ENCODE data around the gene AFAP1L1.

The AFAP1L1 gene

GRCh38 chr5:149319174-149319573 is 47.5 kb downstream of the AFAP1L1 start:
- TF ChIP-seq POU6F1 (CRISPR knock-in tag; IDR thresholded peaks at IDR 0.05; ENCODE audit: borderline replicate concordance, low read depth) (no peak), ESRRG (CRISPR knock-in tag; IDR thresholded peaks at IDR 0.05) (no peak), TOX (CRISPR knock-in tag; IDR thresholded peaks at IDR 0.05; ENCODE audit: borderline replicate concordance) (no peak), ZC3H10 (CRISPR knock-in tag; IDR thresholded peaks at IDR 0.05) (no peak), CSDC2 (CRISPR knock-in tag; IDR thresholded peaks at IDR 0.05) (no peak), PPARA (CRISPR knock-in tag; IDR thresholded peaks at IDR 0.05; ENCODE audit: borderline replicate concordance) (no peak), CREB5 (CRISPR knock-in tag; IDR thresholded peaks at IDR 0.05; ENCODE audit: low read depth) (no peak), PATZ1 (CRISPR knock-in tag; IDR thresholded peaks at IDR 0.05; ENCODE audit: borderline replicate concordance) (no peak), ISL1 (CRISPR knock-in tag; IDR thresholded peaks at IDR 0.05) (no peak)
- ATAC-seq = no peak

- TF ChIP-seq TSHZ2 (CRISPR knock-in tag; IDR thresholded peaks at IDR 0.05) = peak; percentile 78; the same call in 1 of the 2 replicates
- 0 out of 2 replicates have a peak, but pooled peaks have one; percentile 15 for TF ChIP-seq ISL1 (CRISPR knock-in tag; IDR thresholded peaks at IDR 0.05)
- no peak for TF ChIP-seq OSR1 (CRISPR knock-in tag; IDR thresholded peaks at IDR 0.05)
- TF ChIP-seq GLIS3 (CRISPR knock-in tag; IDR thresholded peaks at IDR 0.05) = 0 out of 2 replicates have a peak, but pooled peaks have one; percentile 27
- no peak for TF ChIP-seq CSDC2 (CRISPR knock-in tag; IDR thresholded peaks at IDR 0.05)
- no peak for TF ChIP-seq TOX (CRISPR knock-in tag; IDR thresholded peaks at IDR 0.05; ENCODE audit: borderline replicate concordance)
- 0 out of 2 replicates have a peak, but pooled peaks have one; percentile 53 for TF ChIP-seq ZFP3 (CRISPR knock-in tag; IDR thresholded peaks at IDR 0.05)
- no peak for TF ChIP-seq ESRRG (CRISPR knock-in tag; IDR thresholded peaks at IDR 0.05)
- peak; percentile 97 for ATAC-seq
Measured at GRCh38 chr5:149320791-149321330, 49.2 kb downstream of the AFAP1L1 start.

- no peak for ATAC-seq
- TF ChIP-seq ZNF8 (CRISPR knock-in tag; IDR thresholded peaks at IDR 0.05) (no peak), ZNF565 (CRISPR knock-in tag; conservative IDR thresholded peaks at IDR 0.05; ENCODE audit: low read depth) (no peak), ZC3H10 (CRISPR knock-in tag; IDR thresholded peaks at IDR 0.05) (no peak), POU6F1 (CRISPR knock-in tag; IDR thresholded peaks at IDR 0.05; ENCODE audit: borderline replicate concordance, low read depth) (no peak), ZFP3 (CRISPR knock-in tag; IDR thresholded peaks at IDR 0.05) (no peak), GLIS3 (CRISPR knock-in tag; IDR thresholded peaks at IDR 0.05) (no peak), TSHZ2 (CRISPR knock-in tag; IDR thresholded peaks at IDR 0.05) (no peak), CSDC2 (CRISPR knock-in tag; IDR thresholded peaks at IDR 0.05) (no peak), PPARA (CRISPR knock-in tag; IDR thresholded peaks at IDR 0.05; ENCODE audit: borderline replicate concordance) (no peak), ARNTL (CRISPR knock-in tag; IDR thresholded peaks at IDR 0.05; ENCODE audit: borderline replicate concordance, low read depth) (no peak), ESRRG (CRISPR knock-in tag; IDR thresholded peaks at IDR 0.05) (no peak), ZNF70 (CRISPR knock-in tag; IDR thresholded peaks at IDR 0.05) (no peak), PATZ1 (CRISPR knock-in tag; IDR thresholded peaks at IDR 0.05; ENCODE audit: borderline replicate concordance) (no peak), CSRNP3 (CRISPR knock-in tag; IDR thresholded peaks at IDR 0.05) (no peak), OSR1 (CRISPR knock-in tag; IDR thresholded peaks at IDR 0.05) (no peak), ISL1 (CRISPR knock-in tag; IDR thresholded peaks at IDR 0.05) (no peak), SNAI2 (CRISPR knock-in tag; IDR thresholded peaks at IDR 0.05) (no peak)
Measured at GRCh38 chr5:149322518-149322917, 50.9 kb downstream of the AFAP1L1 start.
